ENCODE results near the gene PHF20. TPM values are rescaled to one million over a fixed set of nuclear protein-coding genes. Genes with fewer than 3 reads are reported as not detected.
"Not testable (repeated sequence)": the region's sequence is repeated elsewhere in the genome, so short reads cannot be mapped to it uniquely, and the experiment has no call there.

Gene PHF20
- total RNA-seq, 2 donors from 2014 or later: 60.4 to 88.6 TPM

- Mint-ChIP-seq H3K4me3 (no peak overlapping the region), H3K27ac (no peak overlapping the region), H3K4me1 (ENCODE audit: low read depth in 2 of 2) (no peaks in the 10 kb centered on the region), H3K27me3 (no peaks in the 10 kb centered on the region), H3K9me3 (no peaks in the 10 kb centered on the region), H3K36me3 (no peaks in the 10 kb centered on the region)
- no peak for ATAC-seq
- no peak for DNase-seq (ENCODE audit: low spot score)
Measured at GRCh38 chr20:35756404-35756803, 15.4 kb upstream of the PHF20 start.

- ATAC-seq (no peak), DNase-seq (ENCODE audit: low spot score) (no peak)
- Mint-ChIP-seq H3K4me3 (no peak overlapping the region), H3K27me3 (no peaks in the 10 kb centered on the region), H3K36me3 (no peaks in the 10 kb centered on the region), H3K9me3 (no peaks in the 10 kb centered on the region), H3K27ac (no peak overlapping the region), H3K4me1 (ENCODE audit: low read depth in 2 of 2) (no peaks in the 10 kb centered on the region)
Measured at GRCh38 chr20:35757098-35757705, 14.6 kb upstream of the PHF20 start.

- H3K4me3 Mint-ChIP-seq; H3K27me3 Mint-ChIP-seq; H3K36me3 Mint-ChIP-seq; ATAC-seq; H3K4me1 Mint-ChIP-seq (ENCODE audit: low read depth in 2 of 2); DNase-seq (ENCODE audit: low spot score); H3K9me3 Mint-ChIP-seq: not testable (repeated sequence)
- peak overlapping the region in 1 of 2 donors; percentile 31 for H3K27ac Mint-ChIP-seq
Measured at GRCh38 chr20:35761548-35761947, 10.3 kb upstream of the PHF20 start.

- ATAC-seq: no peak
- H3K27me3 Mint-ChIP-seq: no peaks in the 10 kb centered on the region
- H3K36me3 Mint-ChIP-seq: no peaks in the 10 kb centered on the region
- H3K4me3 Mint-ChIP-seq: no peak overlapping the region
- peaks cover 3 to 6% of the 10 kb centered on the region in 2 donors for H3K4me1 Mint-ChIP-seq (ENCODE audit: low read depth in 2 of 2)
- no peaks in the 10 kb centered on the region for H3K9me3 Mint-ChIP-seq
- no peak for DNase-seq (ENCODE audit: low spot score)
- no peak overlapping the region for H3K27ac Mint-ChIP-seq
Measured at GRCh38 chr20:35762461-35762860, 9.4 kb upstream of the PHF20 start.

- peaks cover 22 to 25% of the 10 kb centered on the region in 2 donors for H3K4me1 Mint-ChIP-seq (ENCODE audit: low read depth in 2 of 2)
- not testable (repeated sequence) for DNase-seq (ENCODE audit: low spot score); H3K9me3 Mint-ChIP-seq; H3K4me3 Mint-ChIP-seq; H3K27me3 Mint-ChIP-seq; ATAC-seq; H3K36me3 Mint-ChIP-seq; H3K27ac Mint-ChIP-seq
Measured at GRCh38 chr20:35764936-35765335, 6.9 kb upstream of the PHF20 start.

- no peaks in the 10 kb centered on the region for H3K27me3 Mint-ChIP-seq
- peaks cover 30 to 35% of the 10 kb centered on the region in 2 donors for H3K4me1 Mint-ChIP-seq (ENCODE audit: low read depth in 2 of 2)
- H3K9me3 Mint-ChIP-seq: no peaks in the 10 kb centered on the region
- ATAC-seq (no peak), DNase-seq (ENCODE audit: low spot score) (no peak)
- peaks cover 8% of the 10 kb centered on the region for H3K36me3 Mint-ChIP-seq
- H3K27ac Mint-ChIP-seq: peak overlapping the region; percentile 100
- no peak overlapping the region for H3K4me3 Mint-ChIP-seq
Measured at GRCh38 chr20:35766843-35767242, 5.0 kb upstream of the PHF20 start.

- Mint-ChIP-seq H3K9me3 (no peaks in the 10 kb centered on the region), H3K36me3 (peaks cover 8% of the 10 kb centered on the region), H3K27ac (peak overlapping the region; percentile 100), H3K4me3 (peak overlapping the region; percentile 93), H3K27me3 (no peaks in the 10 kb centered on the region), H3K4me1 (ENCODE audit: low read depth in 2 of 2) (peaks cover 33 to 39% of the 10 kb centered on the region in 2 donors)
- DNase-seq (ENCODE audit: low spot score): peak; percentile 83
- ATAC-seq: peak; percentile 12 to 51
Measured at GRCh38 chr20:35767683-35768481, 3.9 kb upstream of the PHF20 start.

GRCh38 chr20:35768731-35769664, 2.8 kb upstream of the PHF20 start:
- no peaks in the 10 kb centered on the region for H3K27me3 Mint-ChIP-seq
- H3K36me3 Mint-ChIP-seq: peaks cover 15% of the 10 kb centered on the region
- H3K4me1 Mint-ChIP-seq (ENCODE audit: low read depth in 2 of 2): peaks cover 43 to 50% of the 10 kb centered on the region in 2 donors
- ATAC-seq: no peak
- H3K27ac Mint-ChIP-seq: peak overlapping the region; percentile 100
- peak overlapping the region; percentile 93 for H3K4me3 Mint-ChIP-seq
- H3K9me3 Mint-ChIP-seq: no peaks in the 10 kb centered on the region
- no peak for DNase-seq (ENCODE audit: low spot score)

- ATAC-seq: no peak
- H3K9me3 Mint-ChIP-seq: no peaks in the 10 kb centered on the region
Measured at GRCh38 chr20:35771367-35771688, 487 bp upstream of the PHF20 start.

GRCh38 chr20:35772563-35773058, 796 bp downstream of the PHF20 start:
- DNase-seq (ENCODE audit: low spot score) (no peak), ATAC-seq (no peak)
- Mint-ChIP-seq H3K4me1 (ENCODE audit: low read depth in 2 of 2) (peaks cover 56 to 68% of the 10 kb centered on the region in 2 donors), H3K36me3 (peaks cover 22% of the 10 kb centered on the region), H3K27me3 (no peaks in the 10 kb centered on the region), H3K4me3 (peak overlapping the region; percentile 90), H3K27ac (peak overlapping the region; percentile 90 to 92), H3K9me3 (no peaks in the 10 kb centered on the region)

More at GRCh38 chr20:35771367-35771688, 487 bp upstream of the PHF20 start:
- peak overlapping the region; percentile 85 to 89 for H3K27ac Mint-ChIP-seq
- no peaks in the 10 kb centered on the region for H3K27me3 Mint-ChIP-seq
- H3K4me3 Mint-ChIP-seq: peak overlapping the region; percentile 73
- DNase-seq (ENCODE audit: low spot score): no peak
- peaks cover 46 to 56% of the 10 kb centered on the region in 2 donors for H3K4me1 Mint-ChIP-seq (ENCODE audit: low read depth in 2 of 2)
- H3K36me3 Mint-ChIP-seq: peaks cover 22% of the 10 kb centered on the region

- Mint-ChIP-seq H3K4me3 (peak overlapping the region; percentile 90), H3K36me3 (peaks cover 22% of the 10 kb centered on the region), H3K9me3 (no peaks in the 10 kb centered on the region), H3K27me3 (no peaks in the 10 kb centered on the region), H3K27ac (peak overlapping the region; percentile 90 to 92), H3K4me1 (ENCODE audit: low read depth in 2 of 2) (peaks cover 50 to 61% of the 10 kb centered on the region in 2 donors)
- ATAC-seq (no peak), DNase-seq (ENCODE audit: low spot score) (no peak)
Measured at GRCh38 chr20:35773154-35773751, 1.4 kb downstream of the PHF20 start.

GRCh38 chr20:35774391-35774790, 2.6 kb downstream of the PHF20 start:
- Mint-ChIP-seq H3K9me3 (no peaks in the 10 kb centered on the region), H3K27ac (peak overlapping the region; percentile 90 to 92), H3K27me3 (no peaks in the 10 kb centered on the region), H3K4me1 (ENCODE audit: low read depth in 2 of 2) (peaks cover 42 to 50% of the 10 kb centered on the region in 2 donors), H3K36me3 (peaks cover 22% of the 10 kb centered on the region), H3K4me3 (peak overlapping the region; percentile 90)
- DNase-seq (ENCODE audit: low spot score) (no peak), ATAC-seq (no peak)

GRCh38 chr20:35776513-35777101, 4.8 kb downstream of the PHF20 start:
- DNase-seq (ENCODE audit: low spot score): no peak
- no peak overlapping the region for H3K4me3 Mint-ChIP-seq
- H3K36me3 Mint-ChIP-seq: peaks cover 15% of the 10 kb centered on the region
- H3K9me3 Mint-ChIP-seq: no peaks in the 10 kb centered on the region
- no peaks in the 10 kb centered on the region for H3K27me3 Mint-ChIP-seq
- ATAC-seq: no peak
- H3K27ac Mint-ChIP-seq: peak overlapping the region; percentile 19 to 39
- peaks cover 35 to 41% of the 10 kb centered on the region in 2 donors for H3K4me1 Mint-ChIP-seq (ENCODE audit: low read depth in 2 of 2)

Data from natural killer cell treated with Interleukin-12 subunit alpha and Interleukin-12 subunit beta and Interleukin-15 and Interleukin-18, amount 100 ng/mL, for 72 hours (primary cell).